IMR-90 (cell line): ENCODE data around the gene ZNF618. TPM values are rescaled to one million over a fixed set of nuclear protein-coding genes. Genes with fewer than 3 reads are reported as not detected.

Source experiments
- ATAC-seq: fragments of 200-7000 bp; cut with Tn5 transposase; 2 replicates; pipeline ENCODE4 v1.9.1; 2020; ENCODE audit warnings: low read depth, mild to moderate bottlenecking, moderate library complexity
- BruUV-seq: library from RNA; stranded (reverse); fragments of 400-500 nt; replicated peaks from 2 replicates; lab custom pipeline; 2021; lab: Mats Ljungman, UMichigan
- CTCF ChIA-PET: fragments of 300-600 bp; formaldehyde crosslinking; extraction: SDS; loops from one replicate; lab custom pipeline; 2021; ENCODE audit warnings: antibody characterized with exemption; lab: Yijun Ruan, JAX
- POLR2A ChIA-PET: fragments of 300-600 bp; sonication (Branson Sonifier 250); formaldehyde crosslinking; loops from one replicate; lab custom pipeline; 2022; ENCODE audit warnings: antibody characterized with exemption; ENCODE audit not compliant: unreplicated experiment; lab: Charles Lee
- DNase-seq: peaks from one replicate; pipeline ENCODE4 v3.0.0; 2013
- H2AFZ ChIP-seq: replicated peaks from 2 replicates; pipeline ENCODE3; 2013; ENCODE audit warnings: low read length, mild to moderate bottlenecking; ENCODE audit not compliant: poor library complexity
- H2AK5ac ChIP-seq: 2 replicates; pipeline ENCODE4 v1.6.1; 2013; ENCODE audit warnings: low read depth, low read length, inconsistent platforms
- H2AK9ac ChIP-seq: replicated peaks from 2 replicates; pipeline ENCODE3; 2013; ENCODE audit warnings: mild to moderate bottlenecking, low read depth, low read length, moderate library complexity; ENCODE audit not compliant: poor library complexity
- H2BK120ac ChIP-seq: 2 replicates; pipeline ENCODE4 v1.6.1; 2013; ENCODE audit warnings: low read depth, low read length, inconsistent platforms
- H2BK15ac ChIP-seq: 3 replicates; pipeline ENCODE4 v1.6.1; 2013; ENCODE audit warnings: low read depth, low read length, inconsistent platforms
- H2BK20ac ChIP-seq: 2 replicates; pipeline ENCODE4 v1.6.1; 2013; ENCODE audit warnings: low read depth, mild to moderate bottlenecking, inconsistent platforms, low read length, moderate library complexity
- H2BK5ac ChIP-seq: 2 replicates; pipeline ENCODE4 v1.6.1; 2013; ENCODE audit warnings: mild to moderate bottlenecking, low read depth, low read length, inconsistent platforms; ENCODE audit not compliant: poor library complexity, severe bottlenecking
- H3K14ac ChIP-seq: replicated peaks from 2 replicates; pipeline ENCODE4 v1.6.1; 2013; ENCODE audit warnings: low read depth, low read length, inconsistent platforms
- H3K18ac ChIP-seq: 2 replicates; pipeline ENCODE4 v1.6.1; 2013; ENCODE audit warnings: low read depth, low read length, control low read depth
- H3K23ac ChIP-seq: 2 replicates; pipeline ENCODE4 v1.6.1; 2013; ENCODE audit warnings: low read depth, low read length, inconsistent platforms
- H3K27ac ChIP-seq: 2 replicates; pipeline ENCODE4 v1.5.1; 2013; ENCODE audit warnings: mild to moderate bottlenecking, control low read depth, low read length; ENCODE audit not compliant: insufficient read depth
- H3K27me3 ChIP-seq: 2 replicates; pipeline ENCODE4 v1.6.1; 2013; ENCODE audit warnings: low read length; ENCODE audit not compliant: control insufficient read depth, insufficient read depth
- H3K36me3 ChIP-seq: 2 replicates; pipeline ENCODE4 v1.6.1; 2013; ENCODE audit warnings: low read length, mixed read lengths; ENCODE audit not compliant: control insufficient read depth, insufficient read depth
- H3K4ac ChIP-seq: 2 replicates; pipeline ENCODE4 v1.6.1; 2013; ENCODE audit warnings: low read depth, low read length, inconsistent platforms
- H3K4me1 ChIP-seq: 2 replicates; pipeline ENCODE4 v1.6.1; 2013; ENCODE audit warnings: low read length, mixed read lengths; ENCODE audit not compliant: control insufficient read depth, insufficient read depth
- H3K4me2 ChIP-seq: 2 replicates; pipeline ENCODE4 v1.6.1; 2013; ENCODE audit warnings: low read depth, mild to moderate bottlenecking, control low read depth, low read length, moderate library complexity
- H3K4me3 ChIP-seq: 2 replicates; pipeline ENCODE4 v1.5.1; 2013; ENCODE audit warnings: low read depth, mild to moderate bottlenecking, control low read depth, low read length, moderate library complexity; ENCODE audit not compliant: insufficient read depth
- H3K56ac ChIP-seq: 2 replicates; pipeline ENCODE4 v1.6.1; 2013; ENCODE audit warnings: low read length, inconsistent platforms; ENCODE audit not compliant: insufficient read depth; ENCODE audit errors: extremely low read depth
- H3K79me1 ChIP-seq, 2 experiments: 2 replicates each; pipeline ENCODE4 v1.6.1; 2013; ENCODE audit warnings: low read length in 2 of 2, inconsistent platforms in 1 of 2, low read depth in 1 of 2
- H3K9ac ChIP-seq: 2 replicates; pipeline ENCODE4 v1.6.1; 2013; ENCODE audit warnings: low read depth, low read length, control low read depth
- H3K9me1 ChIP-seq: 2 replicates; pipeline ENCODE4 v1.6.1; 2013; ENCODE audit warnings: low read length, inconsistent platforms; ENCODE audit not compliant: insufficient read depth
- H3K9me3 ChIP-seq: 2 replicates; pipeline ENCODE4 v1.6.1; 2013; ENCODE audit warnings: low read length; ENCODE audit not compliant: control insufficient read depth, insufficient read depth
- H4K20me1 ChIP-seq: 2 replicates; pipeline ENCODE4 v1.6.1; 2013; ENCODE audit warnings: low read length, inconsistent platforms; ENCODE audit not compliant: insufficient read depth
- H4K5ac ChIP-seq: 2 replicates; pipeline ENCODE4 v1.6.1; 2013; ENCODE audit warnings: mild to moderate bottlenecking, low read depth, low read length, control low read depth
- H4K8ac ChIP-seq, 2 experiments: 2 replicates each; pipeline ENCODE4 v1.6.1; 2013; ENCODE audit warnings: low read depth in 2 of 2, low read length in 2 of 2, control low read depth in 1 of 2, inconsistent platforms in 1 of 2
- H4K91ac ChIP-seq: 2 replicates; pipeline ENCODE4 v1.6.1; 2013; ENCODE audit warnings: low read depth, low read length, inconsistent platforms; ENCODE audit not compliant: insufficient read depth
- ELK1 ChIP-seq: fragments of 150-350 bp; IDR thresholded peaks from 2 replicates; pipeline ENCODE4 v1.6.1; 2016; ENCODE audit warnings: low read depth, mild to moderate bottlenecking, low read length, moderate library complexity, borderline replicate concordance
- MXI1 ChIP-seq: IDR thresholded peaks from 2 replicates; pipeline ENCODE4 v1.6.1; 2012; ENCODE audit warnings: low read depth, mild to moderate bottlenecking, low read length, moderate library complexity, borderline replicate concordance
- WGBS, 2 experiments: methylation state at CpG; one replicate each; pipeline versions ENCODE4 v1.1.5 to v1.1.7; 2013; ENCODE audit warnings: missing lambda C conversion rate in 2 of 2; ENCODE audit not compliant: insufficient read length in 1 of 2; ENCODE audit errors: extremely low coverage in 2 of 2; 5-methylcytosine and 5-hydroxymethylcytosine counted together
- dilution Hi-C: fragments of 300-500 bp; cut with HindIII; formaldehyde crosslinking; loops from one replicate; pipeline ENCODE4 v1.14.3; 2018; ENCODE audit warnings: low sequenced_read_pairs; ENCODE audit not compliant: unreplicated experiment
- in situ Hi-C: fragments of 300-500 bp; cut with MboI; formaldehyde crosslinking; loops from 3 replicates; pipeline ENCODE4 v1.14.3; 2019; ENCODE audit warnings: low sequenced_read_pairs, inconsistent platforms, mixed read lengths
- intact Hi-C: fragments of 100-400 bp; cut with micrococcal nuclease; formaldehyde crosslinking; loops from 2 replicates; pipeline ENCODE4 v1.10.0; 2022
- polyA plus RNA-seq, 3 experiments: library from polyadenylated mRNA; depleted of rRNA; stranded (reverse); fragments of >200 nt; gene quantifications; 2 replicates each; pipeline ENCODE4 v1.2.3, GENCODE V29; 2012; ENCODE audit warnings: low replicate concordance in 1 of 3
- total RNA-seq: library from RNA; depleted of rRNA; stranded (reverse); fragments of >200 nt; gene quantifications from 2 replicates; pipeline ENCODE4 v1.2.3, GENCODE V29; 2012

Gene ZNF618
- total and polyA plus RNA-seq, 2 of the 4 experiments (the other 2 are of a cell fraction), result 8.2 to 9.4 TPM

- ChIA-PET CTCF (no interaction called here), POLR2A (no interaction called here)
- Histone ChIP-seq H2BK20ac (no peak overlapping the region), H3K27ac (no peak overlapping the region), H3K18ac (no peak overlapping the region), H4K8ac (no peak overlapping the region), H3K23ac (no peak overlapping the region), H3K14ac (no peak overlapping the region), H2AK9ac (peak overlapping the region; percentile 44), H3K4me2 (no peak overlapping the region), H2AK5ac (no peak overlapping the region), H2BK15ac (no peak overlapping the region), H4K5ac (no peak overlapping the region), H3K9ac (no peak overlapping the region), H3K56ac (no peak overlapping the region), H3K79me1 (peaks cover 41 to 85% of the 10 kb centered on the region in 2 experiments), H3K4me3 (no peak overlapping the region), H2BK120ac (no peak overlapping the region), H3K4me1 (peaks cover 18% of the 10 kb centered on the region), H4K20me1 (peaks cover 55% of the 10 kb centered on the region), H3K9me1 (peaks cover 19% of the 10 kb centered on the region), H3K36me3 (peaks cover 4% of the 10 kb centered on the region), H3K4ac (no peak overlapping the region), H3K9me3 (peaks cover 2% of the 10 kb centered on the region; the same call in 1 of the 2 replicates), H3K27me3 (no peaks in the 10 kb centered on the region), H2BK5ac (no peak overlapping the region), H2AFZ (no peak overlapping the region), H4K91ac (no peak overlapping the region)
- in situ Hi-C loops, result no loop called here
- intact Hi-C loops, result no loop called here
- 65% methylated on average over 2 of the region's 8 CpGs; no CpG with 5 or more reads in 1 of the 2 experiments for WGBS, 2 experiments
- BruUV-seq, result no TSS peak
- dilution Hi-C loops, result no loop called here
- TF ChIP-seq ELK1 (no peak), MXI1 (no peak)
- ATAC-seq, result no peak
- no peak for DNase-seq
Measured at GRCh38 chr9:113888336-113888735, 12.2 kb downstream of the ZNF618 start.
